ENCODE data around the gene PSME1. TPM values are rescaled to one million over a fixed set of nuclear protein-coding genes. Genes with fewer than 3 reads are reported as not detected.
A peak's percentile ranks its signal among the peaks of the same experiment; 100 is the strongest.

The PSME1 gene
- total RNA-seq, 1 experiment from 2014 or later = 76.8 TPM

DNA sequence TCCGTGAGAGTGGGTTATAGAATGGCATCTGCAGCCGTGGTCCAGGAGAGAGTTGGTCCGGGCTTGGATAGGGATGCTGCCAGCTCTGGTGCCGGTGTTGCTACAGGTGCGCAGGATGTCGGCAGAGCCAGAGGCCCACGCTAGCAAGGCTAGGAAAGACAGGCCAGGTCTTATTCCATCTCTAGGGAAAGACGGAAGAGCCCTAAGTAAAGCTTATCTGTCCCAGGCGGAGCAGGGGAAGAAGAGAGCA, 485 bp upstream of the PSME1 start (continued):
- TF ChIP-seq TEAD1 (CRISPR knock-in tag; IDR thresholded peaks at IDR 0.05) = no peak
- TF ChIP-seq, protein P1, sequence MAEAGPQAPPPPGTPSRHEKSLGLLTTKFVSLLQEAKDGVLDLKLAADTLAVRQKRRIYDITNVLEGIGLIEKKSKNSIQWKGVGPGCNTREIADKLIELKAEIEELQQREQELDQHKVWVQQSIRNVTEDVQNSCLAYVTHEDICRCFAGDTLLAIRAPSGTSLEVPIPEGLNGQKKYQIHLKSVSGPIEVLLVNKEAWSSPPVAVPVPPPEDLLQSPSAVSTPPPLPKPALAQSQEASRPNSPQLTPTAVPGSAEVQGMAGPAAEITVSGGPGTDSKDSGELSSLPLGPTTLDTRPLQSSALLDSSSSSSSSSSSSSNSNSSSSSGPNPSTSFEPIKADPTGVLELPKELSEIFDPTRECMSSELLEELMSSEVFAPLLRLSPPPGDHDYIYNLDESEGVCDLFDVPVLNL (CRISPR knock-in tag; IDR thresholded peaks at IDR 0.05; ENCODE audit: borderline replicate concordance, low read depth) = no peak
- TF ChIP-seq NFE2L1 (CRISPR knock-in tag; IDR thresholded peaks at IDR 0.05) = no peak
- no peak for TF ChIP-seq ZNF138 (CRISPR knock-in tag; conservative IDR thresholded peaks at IDR 0.05)

DNA sequence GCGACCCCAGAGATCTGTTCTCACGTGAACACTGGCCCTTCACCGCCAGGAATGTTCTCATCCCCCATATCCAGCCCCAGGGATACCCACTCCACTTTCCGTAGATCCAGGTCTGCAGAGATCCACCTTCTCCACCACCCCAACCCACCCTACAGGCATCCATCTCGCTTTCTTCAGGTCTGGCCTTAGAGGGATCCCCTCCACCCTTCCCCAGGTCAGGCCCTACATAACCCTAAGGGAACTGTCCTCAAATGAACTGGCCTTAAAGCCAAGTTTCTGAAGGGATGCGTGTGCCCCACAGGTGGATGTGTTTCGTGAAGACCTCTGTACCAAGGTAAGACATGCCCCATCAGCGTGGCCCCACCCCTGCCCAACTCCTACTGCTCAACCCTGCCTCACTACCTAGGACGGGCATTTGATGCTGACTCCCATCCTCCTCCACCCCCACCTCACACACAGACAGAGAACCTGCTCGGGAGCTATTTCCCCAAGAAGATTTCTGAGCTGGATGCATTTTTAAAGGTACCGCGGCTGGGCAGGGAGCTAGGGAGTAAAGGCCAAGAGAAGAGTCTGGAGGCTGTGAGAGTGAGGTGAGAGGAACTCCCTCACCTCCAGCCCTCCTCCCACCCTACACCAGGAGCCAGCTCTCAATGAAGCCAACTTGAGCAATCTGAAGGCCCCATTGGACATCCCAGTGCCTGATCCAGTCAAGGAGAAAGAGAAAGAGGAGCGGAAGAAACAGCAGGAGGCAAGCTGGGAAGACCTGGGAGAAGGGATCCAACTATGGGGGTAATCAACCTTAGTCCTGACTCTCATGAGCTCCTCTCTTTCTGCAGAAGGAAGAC, 912 bp downstream of the PSME1 start:
- no peak overlapping the region for H3K27ac Mint-ChIP-seq

GRCh38 chr14:24137529-24138395, 1.8 kb downstream of the PSME1 start:
- H3K9me3 Mint-ChIP-seq = no peaks in the 10 kb centered on the region
- no peak for ATAC-seq
- peaks cover 31% of the 10 kb centered on the region for H3K4me1 Mint-ChIP-seq
- TF ChIP-seq FOXP4 (CRISPR knock-in tag; IDR thresholded peaks at IDR 0.05) (no peak), ZMAT4 (CRISPR knock-in tag; IDR thresholded peaks at IDR 0.05) (no peak), TEAD1 (CRISPR knock-in tag; IDR thresholded peaks at IDR 0.05) (no peak), GABPB1 (CRISPR knock-in tag; IDR thresholded peaks at IDR 0.05) (peak; percentile 26; the same call in 1 of the 2 replicates)
- peaks cover 26% of the 10 kb centered on the region for H3K36me3 Mint-ChIP-seq
- peak overlapping the region; percentile 80 for H3K4me3 Mint-ChIP-seq
- DNase-seq (ENCODE audit: low spot score) = no peak
- peak overlapping the region; percentile 80 for H3K27ac Mint-ChIP-seq
- POLR2A ChIA-PET = interaction anchor here (1.0 to 1.7 kb wide), 3 partner anchors 10 to 44 kb away, joined by 3 to 5 read pairs (median 3); partner anchors contain the start of genes DCAF11, NRL and PCK2
- H3K27me3 Mint-ChIP-seq (ENCODE audit: low read depth) = no peaks in the 10 kb centered on the region; the same call in 1 of the 2 replicates
- CTCF ChIA-PET = interaction anchor here (1.4 to 4.3 kb wide), 7 partner anchors 9 to 80 kb away, joined by 5 to 31 read pairs (median 20); partner anchors contain the start of genes DCAF11, IRF9, MDP1 and NRL

More for the DNA sequence above, 912 bp downstream of the PSME1 start:
- POLR2A ChIA-PET = interaction anchor here (0.5 to 1.8 kb wide), 7 partner anchors 9 to 59 kb away, joined by 3 to 15 read pairs (median 5); partner anchors contain the start of genes DCAF11, NRL, PCK2 and TM9SF1
- Mint-ChIP-seq H3K36me3 (peaks cover 26% of the 10 kb centered on the region), H3K4me3 (peak overlapping the region; percentile 80), H3K27me3 (ENCODE audit: low read depth) (no peaks in the 10 kb centered on the region; the same call in 1 of the 2 replicates), H3K9me3 (no peaks in the 10 kb centered on the region), H3K4me1 (peaks cover 31% of the 10 kb centered on the region)
- no peak for DNase-seq (ENCODE audit: low spot score)
- TF ChIP-seq ZNF396 (CRISPR knock-in tag; IDR thresholded peaks at IDR 0.05; ENCODE audit: borderline replicate concordance) = no peak
- TF ChIP-seq, protein P2, sequence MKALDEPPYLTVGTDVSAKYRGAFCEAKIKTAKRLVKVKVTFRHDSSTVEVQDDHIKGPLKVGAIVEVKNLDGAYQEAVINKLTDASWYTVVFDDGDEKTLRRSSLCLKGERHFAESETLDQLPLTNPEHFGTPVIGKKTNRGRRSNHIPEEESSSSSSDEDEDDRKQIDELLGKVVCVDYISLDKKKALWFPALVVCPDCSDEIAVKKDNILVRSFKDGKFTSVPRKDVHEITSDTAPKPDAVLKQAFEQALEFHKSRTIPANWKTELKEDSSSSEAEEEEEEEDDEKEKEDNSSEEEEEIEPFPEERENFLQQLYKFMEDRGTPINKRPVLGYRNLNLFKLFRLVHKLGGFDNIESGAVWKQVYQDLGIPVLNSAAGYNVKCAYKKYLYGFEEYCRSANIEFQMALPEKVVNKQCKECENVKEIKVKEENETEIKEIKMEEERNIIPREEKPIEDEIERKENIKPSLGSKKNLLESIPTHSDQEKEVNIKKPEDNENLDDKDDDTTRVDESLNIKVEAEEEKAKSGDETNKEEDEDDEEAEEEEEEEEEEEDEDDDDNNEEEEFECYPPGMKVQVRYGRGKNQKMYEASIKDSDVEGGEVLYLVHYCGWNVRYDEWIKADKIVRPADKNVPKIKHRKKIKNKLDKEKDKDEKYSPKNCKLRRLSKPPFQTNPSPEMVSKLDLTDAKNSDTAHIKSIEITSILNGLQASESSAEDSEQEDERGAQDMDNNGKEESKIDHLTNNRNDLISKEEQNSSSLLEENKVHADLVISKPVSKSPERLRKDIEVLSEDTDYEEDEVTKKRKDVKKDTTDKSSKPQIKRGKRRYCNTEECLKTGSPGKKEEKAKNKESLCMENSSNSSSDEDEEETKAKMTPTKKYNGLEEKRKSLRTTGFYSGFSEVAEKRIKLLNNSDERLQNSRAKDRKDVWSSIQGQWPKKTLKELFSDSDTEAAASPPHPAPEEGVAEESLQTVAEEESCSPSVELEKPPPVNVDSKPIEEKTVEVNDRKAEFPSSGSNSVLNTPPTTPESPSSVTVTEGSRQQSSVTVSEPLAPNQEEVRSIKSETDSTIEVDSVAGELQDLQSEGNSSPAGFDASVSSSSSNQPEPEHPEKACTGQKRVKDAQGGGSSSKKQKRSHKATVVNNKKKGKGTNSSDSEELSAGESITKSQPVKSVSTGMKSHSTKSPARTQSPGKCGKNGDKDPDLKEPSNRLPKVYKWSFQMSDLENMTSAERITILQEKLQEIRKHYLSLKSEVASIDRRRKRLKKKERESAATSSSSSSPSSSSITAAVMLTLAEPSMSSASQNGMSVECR (CRISPR knock-in tag; IDR thresholded peaks at IDR 0.05; ENCODE audit: borderline replicate concordance) = 0 out of 2 replicates have a peak, but pooled peaks have one; percentile 21
- no peak for ATAC-seq
- CTCF ChIA-PET = interaction anchor here (1.3 to 4.3 kb wide), 8 partner anchors 10 to 295 kb away, joined by 4 to 31 read pairs (median 18); partner anchors contain the start of genes DCAF11, IRF9, MDP1 and NRL

Measured in WTC11 (cell line).